GM12878 (cell line): Measurements from ENCODE around the gene PSENEN. TPM values are rescaled to one million over a fixed set of nuclear protein-coding genes. Genes with fewer than 3 reads are reported as not detected.

Experiments used
- ATAC-seq: fragments of 200-7000 bp; cut with Tn5 transposase; 3 replicates; pipeline ENCODE4 v1.9.1; 2020; ENCODE audit warnings: mild to moderate bottlenecking, moderate library complexity
- BruUV-seq: library from RNA; stranded (reverse); fragments of 400-500 nt; replicated peaks from 2 replicates; lab custom pipeline; 2021; lab: Mats Ljungman, UMichigan
- CTCF ChIA-PET: fragments of 300-600 bp; sonication (Branson Sonifier 250); formaldehyde crosslinking; extraction: SDS; loops from one replicate; lab custom pipeline; 2021; ENCODE audit warnings: inconsistent platforms; lab: Yijun Ruan, JAX
- POLR2A ChIA-PET: fragments of 350-600 bp; formaldehyde crosslinking; extraction: SDS; loops from one replicate; lab custom pipeline; 2021; ENCODE audit warnings: inconsistent platforms; lab: Charles Lee
- RAD21 ChIA-PET: fragments of 300-600 bp; sonication (Branson Sonifier 250); formaldehyde crosslinking; loops from one replicate; lab custom pipeline; 2023; ENCODE audit warnings: antibody characterized with exemption; ENCODE audit not compliant: unreplicated experiment; lab: Charles Lee
- SMC1A ChIA-PET: fragments of 300-600 bp; sonication (Branson Sonifier 250); formaldehyde crosslinking; loops from one replicate; lab custom pipeline; 2023; ENCODE audit not compliant: unreplicated experiment, uncharacterized antibody; lab: Charles Lee
- DNase-seq: peaks from one replicate; pipeline ENCODE4 v3.0.0-alpha.2; 2011; ENCODE audit warnings: low read depth, low spot score
- FAIRE-seq: peaks from 3 replicates; lab custom pipeline; 2011; peaks lifted over from hg19 to GRCh38; lab: Jason Lieb, UNC
- H2AFZ ChIP-seq: 2 replicates; pipeline ENCODE4 v1.6.0; 2011; ENCODE audit warnings: low read depth, low read length, control low read depth; ENCODE audit not compliant: control insufficient read depth
- H3K27ac ChIP-seq: 2 replicates; pipeline ENCODE4 v1.5.1; 2011; ENCODE audit warnings: control low read depth; ENCODE audit not compliant: control insufficient read depth, insufficient read depth
- H3K27me3 ChIP-seq, 2 experiments: replicated peaks in 1 of 2; 2 replicates each; pipeline versions ENCODE4 v1.6.0 to v1.6.1; 2011; ENCODE audit warnings: low read length in 1 of 2; ENCODE audit not compliant: control insufficient read depth in 2 of 2, insufficient read depth in 2 of 2
- H3K36me3 ChIP-seq, 2 experiments: 2 replicates each; pipeline ENCODE4 v1.5.1; 2011; ENCODE audit warnings: low read length in 1 of 2; ENCODE audit not compliant: control insufficient read depth in 2 of 2, insufficient read depth in 2 of 2
- H3K4me1 ChIP-seq: 2 replicates; pipeline ENCODE4 v1.6.1; 2011; ENCODE audit warnings: mild to moderate bottlenecking, low read length, moderate library complexity, mixed read lengths; ENCODE audit not compliant: control insufficient read depth, insufficient read depth
- H3K4me2 ChIP-seq: 2 replicates; pipeline ENCODE4 v1.6.0; 2011; ENCODE audit warnings: control low read depth; ENCODE audit not compliant: control insufficient read depth, insufficient read depth
- H3K4me3 ChIP-seq: fragments of 200-600 bp; sonication (generic); 2 replicates; pipeline ENCODE4 v1.5.1; 2016
- H3K79me2 ChIP-seq: 2 replicates; pipeline ENCODE4 v1.6.0; 2011; ENCODE audit warnings: low read length; ENCODE audit not compliant: control insufficient read depth, insufficient read depth
- H3K9ac ChIP-seq: 2 replicates; pipeline ENCODE4 v1.8.0; 2011; ENCODE audit warnings: low read length, control low read depth, mixed read lengths; ENCODE audit not compliant: control insufficient read depth, insufficient read depth
- H3K9me3 ChIP-seq: replicated peaks from 3 replicates; pipeline ENCODE4 v1.5.1; 2011; ENCODE audit warnings: mild to moderate bottlenecking, low read length; ENCODE audit not compliant: control insufficient read depth, insufficient read depth
- H4K20me1 ChIP-seq: 2 replicates; pipeline ENCODE4 v1.6.0; 2011; ENCODE audit not compliant: control insufficient read depth, insufficient read depth
- GABPA ChIP-seq: IDR thresholded peaks from 2 replicates; pipeline ENCODE4 v1.6.1; 2014; ENCODE audit warnings: antibody characterized with exemption, low read depth, mild to moderate bottlenecking, inconsistent platforms
- KAT2A ChIP-seq: conservative IDR thresholded peaks from 2 replicates; pipeline ENCODE4 v1.6.1; 2011; ENCODE audit warnings: low read depth, low read length; ENCODE audit not compliant: control insufficient read depth
- LARP7 ChIP-seq: fragments of 450-650 bp; IDR thresholded peaks from 2 replicates; pipeline ENCODE4 v1.6.1; 2017; ENCODE audit warnings: mild to moderate bottlenecking
- POLR2A ChIP-seq: IDR thresholded peaks from 2 replicates; pipeline ENCODE4 v1.6.1; 2011; ENCODE audit warnings: low read depth, mild to moderate bottlenecking, low read length
- POLR2AphosphoS5 ChIP-seq: IDR thresholded peaks from 2 replicates; pipeline ENCODE4 v1.6.1; 2011; ENCODE audit warnings: mild to moderate bottlenecking, low read length, inconsistent platforms
- SPI1 ChIP-seq: IDR thresholded peaks from 2 replicates; pipeline ENCODE4 v1.6.1; 2011; ENCODE audit warnings: low read depth, mild to moderate bottlenecking, low read length, moderate library complexity, borderline replicate concordance; ENCODE audit not compliant: insufficient read depth
- USF2 ChIP-seq: IDR thresholded peaks from 2 replicates; pipeline ENCODE4 v1.6.1; 2011; ENCODE audit warnings: low read depth, low read length, improper control_type of control experiment, borderline replicate concordance
- WGBS: methylation state at CpG from one replicate; pipeline ENCODE4 v1.1.6; 2016; ENCODE audit warnings: low lambda C conversion rate; ENCODE audit not compliant: insufficient replicate concordance, insufficient coverage; ENCODE audit errors: missing lambda C conversion rate; 5-methylcytosine and 5-hydroxymethylcytosine counted together
- in situ Hi-C: fragments of 300-500 bp; cut with MboI; formaldehyde crosslinking; loops from 9 replicates; pipeline ENCODE4 v1.14.3; 2018; ENCODE audit warnings: mixed read lengths
- intact Hi-C: fragments of 100-400 bp; cut with micrococcal nuclease; formaldehyde crosslinking; loops from one replicate; pipeline ENCODE4 v1.14.2; 2022; ENCODE audit not compliant: unreplicated experiment
- polyA plus RNA-seq, 11 experiments: library from polyadenylated mRNA; depleted of rRNA in 4 of 11; unstranded in 6 of 11; stranded (reverse) in 5 of 11; fragments of >200 nt; fragmentation: Nextera tagmentation in 4 of 11; fragmentation: Illumina TruSeq in 1 of 11; extraction: Ambion mirVana in 4 of 11; extraction: Trizol in 1 of 11; gene quantifications; 1 replicate in 1 of 11; 2 replicates in 10 of 11; pipeline versions ENCODE4 v1.2.1 to v1.2.3, GENCODE V29; 2011 to 2016; ENCODE audit warnings: inconsistent platforms in 2 of 11, missing spikeins in 2 of 11, low read depth in 1 of 11
- total RNA-seq, 4 experiments: library from RNA; depleted of rRNA in 3 of 4; stranded (reverse); fragments of >200 nt in 3 of 4; fragmentation: Illumina TruSeq in 1 of 4; extraction: Trizol in 1 of 4; gene quantifications; 2 replicates each; pipeline versions ENCODE4 v1.2.1 to v1.2.3, GENCODE V29; 2013 to 2021
- TF ChIP-seq, protein P1 (sequence below): IDR thresholded peaks from 2 replicates; pipeline ENCODE4 v1.6.1; 2012; ENCODE audit warnings: improper control_type of control experiment, low read depth, low read length; ENCODE audit not compliant: insufficient replicate concordance

The PSENEN gene
- total and polyA plus RNA-seq, 10 of the 15 experiments (the other 5 are each of a cell fraction or from before 2014, with no cell fraction given), result 14.4 to 178 (median 43.5) TPM

GRCh38 chr19:35727053-35727955, 18.1 kb upstream of the PSENEN start (continued):
- TF ChIP-seq, protein P1, sequence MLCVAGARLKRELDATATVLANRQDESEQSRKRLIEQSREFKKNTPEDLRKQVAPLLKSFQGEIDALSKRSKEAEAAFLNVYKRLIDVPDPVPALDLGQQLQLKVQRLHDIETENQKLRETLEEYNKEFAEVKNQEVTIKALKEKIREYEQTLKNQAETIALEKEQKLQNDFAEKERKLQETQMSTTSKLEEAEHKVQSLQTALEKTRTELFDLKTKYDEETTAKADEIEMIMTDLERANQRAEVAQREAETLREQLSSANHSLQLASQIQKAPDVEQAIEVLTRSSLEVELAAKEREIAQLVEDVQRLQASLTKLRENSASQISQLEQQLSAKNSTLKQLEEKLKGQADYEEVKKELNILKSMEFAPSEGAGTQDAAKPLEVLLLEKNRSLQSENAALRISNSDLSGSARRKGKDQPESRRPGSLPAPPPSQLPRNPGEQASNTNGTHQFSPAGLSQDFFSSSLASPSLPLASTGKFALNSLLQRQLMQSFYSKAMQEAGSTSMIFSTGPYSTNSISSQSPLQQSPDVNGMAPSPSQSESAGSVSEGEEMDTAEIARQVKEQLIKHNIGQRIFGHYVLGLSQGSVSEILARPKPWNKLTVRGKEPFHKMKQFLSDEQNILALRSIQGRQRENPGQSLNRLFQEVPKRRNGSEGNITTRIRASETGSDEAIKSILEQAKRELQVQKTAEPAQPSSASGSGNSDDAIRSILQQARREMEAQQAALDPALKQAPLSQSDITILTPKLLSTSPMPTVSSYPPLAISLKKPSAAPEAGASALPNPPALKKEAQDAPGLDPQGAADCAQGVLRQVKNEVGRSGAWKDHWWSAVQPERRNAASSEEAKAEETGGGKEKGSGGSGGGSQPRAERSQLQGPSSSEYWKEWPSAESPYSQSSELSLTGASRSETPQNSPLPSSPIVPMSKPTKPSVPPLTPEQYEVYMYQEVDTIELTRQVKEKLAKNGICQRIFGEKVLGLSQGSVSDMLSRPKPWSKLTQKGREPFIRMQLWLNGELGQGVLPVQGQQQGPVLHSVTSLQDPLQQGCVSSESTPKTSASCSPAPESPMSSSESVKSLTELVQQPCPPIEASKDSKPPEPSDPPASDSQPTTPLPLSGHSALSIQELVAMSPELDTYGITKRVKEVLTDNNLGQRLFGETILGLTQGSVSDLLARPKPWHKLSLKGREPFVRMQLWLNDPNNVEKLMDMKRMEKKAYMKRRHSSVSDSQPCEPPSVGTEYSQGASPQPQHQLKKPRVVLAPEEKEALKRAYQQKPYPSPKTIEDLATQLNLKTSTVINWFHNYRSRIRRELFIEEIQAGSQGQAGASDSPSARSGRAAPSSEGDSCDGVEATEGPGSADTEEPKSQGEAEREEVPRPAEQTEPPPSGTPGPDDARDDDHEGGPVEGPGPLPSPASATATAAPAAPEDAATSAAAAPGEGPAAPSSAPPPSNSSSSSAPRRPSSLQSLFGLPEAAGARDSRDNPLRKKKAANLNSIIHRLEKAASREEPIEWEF, result no peak
- no peak for TF ChIP-seq KAT2A

DNA sequence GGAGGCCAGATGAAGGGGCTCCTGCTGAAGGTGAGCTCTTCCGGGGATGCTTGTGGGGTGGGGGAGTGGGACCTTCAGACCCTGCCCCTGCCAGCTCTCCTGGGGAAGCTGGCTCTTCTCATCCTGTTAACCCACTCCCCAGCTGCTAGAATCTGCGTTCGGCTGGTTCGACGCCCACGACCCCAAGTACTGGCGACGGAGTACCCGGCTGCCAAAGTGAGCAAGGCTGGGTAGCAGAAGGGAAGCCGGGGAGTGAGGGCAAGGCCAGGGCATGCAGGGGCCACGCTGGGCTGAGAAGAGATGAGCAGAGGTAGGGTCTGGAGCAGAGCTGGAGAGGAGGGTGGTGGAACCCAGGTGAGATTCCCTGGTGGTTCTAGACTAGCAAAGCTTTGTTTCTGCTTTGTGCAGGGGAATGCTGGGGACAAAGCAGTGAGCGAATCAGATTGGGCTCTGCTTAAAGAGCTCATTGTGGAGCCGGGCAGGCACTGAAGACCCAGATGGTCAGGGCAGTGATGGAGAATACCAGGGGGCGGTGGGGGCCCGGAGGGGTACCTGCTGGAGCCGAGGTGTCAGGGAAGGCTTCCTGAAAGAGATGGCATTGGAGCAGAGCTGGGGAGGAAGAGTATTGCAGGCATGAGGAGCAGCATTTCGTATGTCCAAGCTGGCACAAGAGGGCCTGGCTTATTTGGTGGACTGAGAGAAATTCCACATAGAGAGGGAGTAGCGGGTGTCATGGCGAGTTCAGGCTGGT, 17.3 kb upstream of the PSENEN start:
- ChIA-PET CTCF (interaction anchor here (1.5 kb wide), 1 partner anchor 12 kb away, joined by 3 read pairs; no protein-coding TSS in a partner anchor), RAD21 (no interaction called here), SMC1A (no interaction called here), POLR2A (interaction anchor here (0.9 to 1.0 kb wide), 2 partner anchors 10 to 12 kb away, joined by 3 to 4 read pairs; no protein-coding TSS in a partner anchor)
- in situ Hi-C loops (no loop called here), intact Hi-C loops (no loop called here)
- H3K36me3 ChIP-seq, result peaks cover 33 to 53% of the 10 kb centered on the region in 2 experiments
- H4K20me1 ChIP-seq, result no peaks in the 10 kb centered on the region; the same call in 1 of the 2 replicates
- TF ChIP-seq USF2 (no peak), POLR2AphosphoS5 (no peak), LARP7 (no peak), POLR2A (peak; percentile 22; the same call in 1 of the 2 replicates), GABPA (no peak), SPI1 (no peak)
- 98% methylated on average over 19 of the region's 19 CpGs for WGBS
- no TSS peak for BruUV-seq
- no peak overlapping the region for H3K9ac ChIP-seq
- H3K4me3 ChIP-seq, result no peak overlapping the region
- FAIRE-seq (no peak), ATAC-seq (no peak), DNase-seq (no peak)
- no peaks in the 10 kb centered on the region for H3K27me3 ChIP-seq
- no peak overlapping the region for H3K27ac ChIP-seq
- H3K4me1 ChIP-seq, result no peaks in the 10 kb centered on the region
- H2AFZ ChIP-seq, result no peak overlapping the region
- no peaks in the 10 kb centered on the region for H3K9me3 ChIP-seq
- no peaks in the 10 kb centered on the region for H3K79me2 ChIP-seq
- H3K4me2 ChIP-seq, result no peak overlapping the region
